Measurements from ENCODE around the gene NDUFC2. TPM values are rescaled to one million over a fixed set of nuclear protein-coding genes. Genes with fewer than 3 reads are reported as not detected.

NDUFC2 gene
- 100 to 1,000 TPM in 3 of 6 donors, 10 to 100 TPM in 3; 19.9 to 155 (median 91.4) TPM for total RNA-seq

DNA sequence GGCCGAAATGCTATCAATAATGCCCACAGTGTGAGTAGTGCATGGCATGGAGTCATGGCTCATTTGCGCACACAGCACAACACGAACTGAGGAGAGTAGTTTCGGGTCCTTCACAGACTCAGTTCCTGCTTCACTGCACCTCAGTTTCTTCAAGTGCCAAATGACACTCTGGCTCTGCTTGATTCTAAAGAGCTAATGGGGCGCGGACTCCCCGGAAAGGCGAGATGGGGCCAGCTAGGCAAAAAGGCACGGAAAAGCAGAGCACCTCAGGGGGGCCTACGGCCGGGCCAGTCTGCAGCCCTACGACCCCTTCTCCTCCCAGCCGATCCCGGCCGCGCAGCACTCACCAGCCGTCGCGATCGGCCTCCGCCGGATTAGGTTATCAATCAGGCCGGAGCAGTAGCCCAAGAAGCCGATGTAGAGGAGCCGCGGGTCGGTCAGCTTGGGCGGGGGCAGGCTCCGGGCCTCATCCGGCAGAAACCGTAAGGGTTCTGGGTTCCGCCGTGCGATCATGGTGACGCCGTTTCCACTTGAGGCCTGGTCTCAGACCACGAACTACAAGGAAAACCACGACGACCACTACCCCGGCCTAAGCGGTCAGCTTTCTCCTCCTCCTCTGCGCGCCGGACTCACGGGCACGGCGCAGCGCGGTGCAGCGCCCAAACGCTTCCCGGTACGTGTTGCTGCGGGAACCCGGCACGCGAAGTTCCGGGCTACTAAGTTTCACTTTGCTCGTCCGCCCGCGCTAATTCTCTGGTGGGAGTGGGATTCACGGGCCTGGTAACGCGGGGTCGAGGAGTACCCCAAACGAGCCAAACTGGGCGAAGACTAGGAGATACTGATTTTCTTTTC, at the start of gene NDUFC2:
NDUFC2 (minus strand) TSS at position 631 of the 852 bp plus-strand sequence; CDS start at position 513, 118 bp downstream.
- WGBS, 2 donors, result 0 to 1% methylated on average over 32 to 59 of the region's 68 CpGs
- DNase-seq (peak; percentile 79 to 94), ATAC-seq (ENCODE audit: low FRiP score in 2 of 2) (peak; percentile 96 to 98)
- Histone ChIP-seq H3K4me1 (peaks cover 25 to 55% (median 42%) of the 10 kb centered on the region in 4 donors), H3K27ac (peak within 1 kb of the TSS; percentile 88 to 91 (median 89)), H3K36me3 (no peaks in the 10 kb centered on the region), H3K4me3 (peak within 1 kb of the TSS; percentile 64 to 90 (median 82)), H3K27me3 (no peaks in the 10 kb centered on the region), H3K9me3 (no peaks in the 10 kb centered on the region)
- no peak for TF ChIP-seq EP300 (IDR thresholded peaks at IDR 0.05)
- peak in 3 of 4 donors; percentile 57 to 79 (median 61) for TF ChIP-seq POLR2A (IDR thresholded peaks at IDR 0.05)
- peak; percentile 85 to 89 for TF ChIP-seq POLR2AphosphoS5 (IDR thresholded peaks at IDR 0.05)
- TF ChIP-seq, protein P1, sequence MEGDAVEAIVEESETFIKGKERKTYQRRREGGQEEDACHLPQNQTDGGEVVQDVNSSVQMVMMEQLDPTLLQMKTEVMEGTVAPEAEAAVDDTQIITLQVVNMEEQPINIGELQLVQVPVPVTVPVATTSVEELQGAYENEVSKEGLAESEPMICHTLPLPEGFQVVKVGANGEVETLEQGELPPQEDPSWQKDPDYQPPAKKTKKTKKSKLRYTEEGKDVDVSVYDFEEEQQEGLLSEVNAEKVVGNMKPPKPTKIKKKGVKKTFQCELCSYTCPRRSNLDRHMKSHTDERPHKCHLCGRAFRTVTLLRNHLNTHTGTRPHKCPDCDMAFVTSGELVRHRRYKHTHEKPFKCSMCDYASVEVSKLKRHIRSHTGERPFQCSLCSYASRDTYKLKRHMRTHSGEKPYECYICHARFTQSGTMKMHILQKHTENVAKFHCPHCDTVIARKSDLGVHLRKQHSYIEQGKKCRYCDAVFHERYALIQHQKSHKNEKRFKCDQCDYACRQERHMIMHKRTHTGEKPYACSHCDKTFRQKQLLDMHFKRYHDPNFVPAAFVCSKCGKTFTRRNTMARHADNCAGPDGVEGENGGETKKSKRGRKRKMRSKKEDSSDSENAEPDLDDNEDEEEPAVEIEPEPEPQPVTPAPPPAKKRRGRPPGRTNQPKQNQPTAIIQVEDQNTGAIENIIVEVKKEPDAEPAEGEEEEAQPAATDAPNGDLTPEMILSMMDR (IDR thresholded peaks at IDR 0.05), result peak in 1 of 6 experiments; percentile 19

DNA sequence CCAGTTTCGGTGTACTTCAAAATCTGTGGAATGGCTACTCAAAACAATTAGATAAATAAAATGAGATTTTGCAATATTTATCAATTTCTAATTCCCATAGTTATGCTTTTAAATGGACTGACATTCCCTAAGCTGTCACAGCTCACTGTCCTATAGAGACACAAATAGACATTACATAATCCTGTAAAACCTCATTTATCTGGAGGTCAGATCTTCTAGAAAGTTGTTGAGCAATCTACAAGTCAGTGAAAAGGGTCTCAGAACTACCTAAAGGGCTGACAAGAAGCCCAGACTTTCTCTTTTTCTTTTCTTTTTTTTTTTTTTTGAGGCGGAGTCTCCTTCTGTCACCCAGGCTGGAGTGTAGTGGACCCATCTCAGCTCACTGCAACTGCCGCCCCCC, 47.7 kb upstream of the NDUFC2 start:
- H3K4me3 ChIP-seq, result no peak overlapping the region
- no peaks in the 10 kb centered on the region for H3K4me1 ChIP-seq
- ATAC-seq (ENCODE audit: low FRiP score in 2 of 2), result no peak
- no peaks in the 10 kb centered on the region for H3K27me3 ChIP-seq
- DNase-seq, result no peak
- H3K36me3 ChIP-seq, result peaks cover 0 to 13% (median 4%) of the 10 kb centered on the region in 4 donors
- 93 to 95% methylated on average over 3 of the region's 3 CpGs for WGBS, 2 donors
- TF ChIP-seq, protein P1 (IDR thresholded peaks at IDR 0.05), result no peak
- TF ChIP-seq EP300 (IDR thresholded peaks at IDR 0.05) (no peak), POLR2AphosphoS5 (IDR thresholded peaks at IDR 0.05) (no peak), POLR2A (IDR thresholded peaks at IDR 0.05) (no peak)
- H3K27ac ChIP-seq, result no peak overlapping the region
- no peaks in the 10 kb centered on the region for H3K9me3 ChIP-seq

DNA sequence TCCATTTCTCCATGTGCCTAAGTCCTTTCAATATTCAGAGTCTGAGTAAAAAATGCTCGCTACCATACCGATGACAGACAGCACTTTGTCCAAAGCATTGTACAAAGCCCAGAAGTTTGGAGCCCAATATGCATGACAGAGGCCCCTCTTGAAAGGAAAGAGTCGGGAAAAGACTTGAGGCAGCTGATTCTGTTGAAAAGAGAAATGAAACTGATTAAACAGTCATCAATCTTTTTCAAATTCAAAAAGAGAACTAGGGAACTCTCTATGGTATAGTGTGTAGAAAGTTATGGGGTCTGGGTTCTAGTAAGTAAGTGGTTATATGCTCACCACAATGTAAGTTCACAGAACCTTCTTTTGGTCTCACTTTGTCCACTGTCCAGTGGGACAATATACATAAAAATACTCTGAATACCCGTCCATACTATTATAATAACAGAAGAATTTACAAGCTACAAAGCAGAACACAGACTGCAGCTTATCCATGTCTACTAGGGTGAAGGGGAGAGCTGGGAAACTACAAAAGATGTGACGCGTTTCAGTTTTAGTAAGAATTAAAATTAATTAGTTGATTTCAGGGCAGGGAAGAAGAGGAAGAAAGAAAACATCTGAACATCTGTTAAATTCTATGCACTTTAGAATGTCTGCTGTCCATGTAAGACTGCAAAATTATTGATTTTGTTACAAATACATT, 33.1 kb upstream of the NDUFC2 start:
- Histone ChIP-seq H3K4me3 (no peak overlapping the region), H3K27ac (no peak overlapping the region), H3K4me1 (no peaks in the 10 kb centered on the region), H3K27me3 (no peaks in the 10 kb centered on the region), H3K36me3 (peaks cover 0 to 32% (median 18%) of the 10 kb centered on the region in 4 donors), H3K9me3 (no peaks in the 10 kb centered on the region)
- 84 to 92% methylated on average over 6 of the region's 6 CpGs for WGBS, 2 donors
- TF ChIP-seq EP300 (IDR thresholded peaks at IDR 0.05) (no peak), POLR2AphosphoS5 (IDR thresholded peaks at IDR 0.05) (no peak), POLR2A (IDR thresholded peaks at IDR 0.05) (no peak)
- TF ChIP-seq, protein P1 (IDR thresholded peaks at IDR 0.05), result no peak
- no peak for ATAC-seq (ENCODE audit: low FRiP score in 2 of 2)
- no peak for DNase-seq

DNA sequence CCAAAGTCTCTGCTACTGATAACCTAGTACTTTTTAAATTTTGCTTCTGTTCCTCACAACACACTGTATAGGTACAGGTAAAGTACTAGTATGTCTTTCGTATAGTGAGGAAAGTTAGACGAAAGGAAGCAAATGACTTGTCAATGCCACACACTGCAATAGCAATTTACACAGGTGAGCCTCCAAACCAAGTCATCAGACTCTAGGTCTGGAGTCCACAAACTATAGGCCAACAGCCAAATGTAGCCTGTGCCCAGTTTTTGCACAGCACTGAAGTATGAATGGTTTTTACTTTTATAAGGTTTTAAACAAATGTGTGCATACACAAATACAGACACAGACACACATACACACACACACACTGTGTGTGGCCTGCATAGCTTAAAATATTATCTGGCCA, 31.6 kb upstream of the NDUFC2 start:
- 68 to 100% methylated on average over 2 of the region's 2 CpGs for WGBS, 2 donors
- Histone ChIP-seq H3K4me1 (no peaks in the 10 kb centered on the region), H3K27me3 (no peaks in the 10 kb centered on the region), H3K36me3 (peaks cover 0 to 32% (median 18%) of the 10 kb centered on the region in 4 donors), H3K9me3 (no peaks in the 10 kb centered on the region), H3K27ac (no peak overlapping the region), H3K4me3 (no peak overlapping the region)
- DNase-seq (no peak), ATAC-seq (ENCODE audit: low FRiP score in 2 of 2) (no peak)
- no peak for TF ChIP-seq POLR2A (IDR thresholded peaks at IDR 0.05)
- TF ChIP-seq POLR2AphosphoS5 (IDR thresholded peaks at IDR 0.05), result no peak
- no peak for TF ChIP-seq EP300 (IDR thresholded peaks at IDR 0.05)
- TF ChIP-seq, protein P1 (IDR thresholded peaks at IDR 0.05), result no peak

All from upper lobe of left lung (tissue), 6 donors.